ENCODE data around the gene C16orf96. TPM values are rescaled to one million over a fixed set of nuclear protein-coding genes. Genes with fewer than 3 reads are reported as not detected.

The C16orf96 gene
- total and polyA plus RNA-seq, 7 donors: 0.04 to 0.32 (median 0.06) TPM; not detected in 3

GRCh38 chr16:4537376-4538343 lies 18.5 kb upstream of the C16orf96 start:
- no peak for DNase-seq
- ATAC-seq: peak; percentile 28 to 57 (median 38)
- Histone ChIP-seq H3K27me3 (ENCODE audit: insufficient read depth in 3 of 3, low read length in 2 of 3) (no peaks in the 10 kb centered on the region), H3K4me1 (peaks cover 35% of the 10 kb centered on the region), H3K36me3 (ENCODE audit: insufficient read depth in 1 of 2, low read depth in 1 of 2) (peaks cover 0 to 5% of the 10 kb centered on the region in 2 donors), H3K27ac (peak overlapping the region; percentile 95), H3K4me3 (peak overlapping the region; percentile 91), H3K9me3 (peaks cover 14% of the 10 kb centered on the region)
- 12 to 17% (median 12%) methylated on average over 48 to 75 of the region's 75 CpGs for whole genome bisulfite sequencing, 3 donors
- intact Hi-C loops (cut with DNase I): no loop called here
- no peak for TF ChIP-seq CTCF (IDR thresholded peaks at IDR 0.05)

DNA sequence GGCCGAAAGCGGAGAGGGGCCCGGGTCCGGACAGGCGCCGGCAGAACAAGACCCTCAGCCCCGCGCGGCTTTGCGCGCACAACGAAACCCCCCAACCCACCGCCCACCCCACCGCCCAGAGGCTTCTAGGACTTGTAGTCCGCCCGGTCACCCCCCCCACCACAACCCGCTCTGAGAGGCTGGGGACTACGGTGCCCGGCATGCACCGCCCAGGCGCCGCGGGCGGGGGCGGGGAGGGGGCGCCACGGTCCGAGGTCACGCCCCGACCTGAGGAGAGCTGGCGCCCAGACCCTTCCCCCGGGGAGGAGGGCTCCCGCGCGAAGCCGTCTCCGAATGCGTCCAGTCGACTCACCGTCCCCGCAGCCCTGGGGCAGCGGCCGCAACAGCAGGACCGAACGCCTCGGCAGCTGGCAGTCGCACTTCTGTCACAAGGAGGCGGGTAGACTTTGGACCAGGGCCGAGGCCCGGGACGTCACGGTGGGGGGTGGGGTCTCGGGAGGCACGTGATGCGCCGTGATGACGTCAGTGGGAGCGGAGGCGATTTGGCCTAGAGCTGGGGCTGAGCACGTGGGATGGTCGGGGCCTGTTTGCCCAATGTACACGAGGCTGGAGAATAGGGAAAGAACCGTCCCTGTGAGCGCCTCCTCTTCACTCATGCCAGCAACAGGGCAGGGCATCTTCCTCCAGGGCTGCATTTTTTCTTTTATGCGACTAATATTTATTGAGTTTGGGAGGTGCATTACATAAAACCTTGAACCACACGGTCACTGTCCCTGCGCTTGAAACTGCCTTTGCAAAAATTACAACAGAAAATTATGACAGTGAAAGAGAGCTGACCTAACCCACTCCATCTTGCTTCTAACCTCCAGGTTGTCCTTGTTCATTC lies 17.5 kb upstream of the C16orf96 start, which contains the start of gene CDIP1:
Gene CDIP1 (minus strand): TSS at position 424 of the 886 bp plus-strand sequence. CDS start 24,643 bp downstream, outside the sequence.
- H3K9me3 ChIP-seq: peaks cover 14% of the 10 kb centered on the region
- H3K4me1 ChIP-seq: peaks cover 27% of the 10 kb centered on the region
- ATAC-seq (peak; percentile 95 to 96 (median 95)), DNase-seq (peak; percentile 98 to 99)
- H3K27ac ChIP-seq: peak within 1 kb of the TSS; percentile 95
- no peaks in the 10 kb centered on the region for H3K27me3 ChIP-seq (ENCODE audit: insufficient read depth in 3 of 3, low read length in 2 of 3)
- no peak for TF ChIP-seq CTCF (IDR thresholded peaks at IDR 0.05)
- H3K4me3 ChIP-seq: peak within 1 kb of the TSS; percentile 91
- H3K36me3 ChIP-seq (ENCODE audit: insufficient read depth in 1 of 2, low read depth in 1 of 2): no peaks in the 10 kb centered on the region
- intact Hi-C loops (cut with DNase I): no loop called here
- WGBS, 3 donors: 5% methylated on average over 58 to 67 of the region's 67 CpGs

DNA sequence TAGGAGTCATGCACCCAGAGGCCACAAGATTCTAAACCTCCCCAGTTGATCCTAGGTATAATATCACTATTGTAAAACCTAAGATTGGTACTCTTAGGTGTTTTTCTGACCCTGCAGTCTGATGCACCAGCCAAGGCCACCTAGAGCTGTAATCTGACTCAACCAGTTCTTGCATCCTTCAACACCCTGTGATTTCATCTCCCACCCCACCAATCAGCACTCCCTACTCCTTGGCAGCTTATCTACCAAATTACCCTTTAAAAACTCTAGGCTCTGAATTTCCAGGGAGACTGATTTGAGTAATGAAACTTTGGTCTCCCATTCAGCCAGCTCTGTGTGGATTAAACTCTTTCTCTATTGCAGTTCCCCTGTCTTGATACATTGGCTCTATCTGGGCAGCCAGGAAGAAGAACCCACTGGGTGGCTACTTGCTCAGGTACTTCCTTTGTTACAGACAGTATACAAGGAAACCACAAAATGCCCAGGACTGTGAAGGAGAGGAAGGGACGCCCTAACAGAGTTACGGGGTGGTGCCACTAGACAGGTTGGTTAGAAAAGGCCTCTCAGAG lies 16.3 kb upstream of the C16orf96 start:
- H3K9me3 ChIP-seq: peaks cover 14% of the 10 kb centered on the region
- intact Hi-C loops (cut with DNase I): no loop called here
- H3K27me3 ChIP-seq (ENCODE audit: insufficient read depth in 3 of 3, low read length in 2 of 3): no peaks in the 10 kb centered on the region
- no peak for TF ChIP-seq CTCF (IDR thresholded peaks at IDR 0.05)
- ATAC-seq (no peak), DNase-seq (no peak)
- H3K36me3 ChIP-seq (ENCODE audit: insufficient read depth in 1 of 2, low read depth in 1 of 2): no peaks in the 10 kb centered on the region
- peaks cover 21% of the 10 kb centered on the region for H3K4me1 ChIP-seq
- H3K4me3 ChIP-seq: no peak overlapping the region
- WGBS, 3 donors: 95 to 100% (median 98%) methylated on average over 2 of the region's 2 CpGs
- no peak overlapping the region for H3K27ac ChIP-seq

DNA sequence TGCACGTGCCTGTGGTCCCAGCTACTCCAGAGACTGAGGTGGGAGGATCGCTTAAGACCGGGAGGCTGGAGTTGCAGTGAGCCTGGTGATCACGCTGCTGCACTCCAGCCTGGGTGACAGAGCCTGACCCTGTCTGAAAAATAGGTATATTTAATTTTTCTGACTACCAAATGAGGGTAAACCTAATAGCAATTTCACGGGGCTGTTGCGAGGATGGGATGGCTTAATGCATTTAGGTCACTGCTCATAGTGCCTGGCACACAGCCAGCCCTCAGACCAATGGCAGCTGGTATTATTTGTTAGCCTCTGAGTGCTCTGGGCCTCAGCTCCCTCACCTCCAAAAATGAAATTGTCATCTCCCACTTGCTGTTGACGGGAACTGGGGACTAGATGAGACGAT lies 11.7 kb upstream of the C16orf96 start:
- TF ChIP-seq CTCF (IDR thresholded peaks at IDR 0.05): no peak
- no peak overlapping the region for H3K27ac ChIP-seq
- H3K27me3 ChIP-seq (ENCODE audit: insufficient read depth in 3 of 3, low read length in 2 of 3): no peaks in the 10 kb centered on the region
- no peaks in the 10 kb centered on the region for H3K36me3 ChIP-seq (ENCODE audit: insufficient read depth in 1 of 2, low read depth in 1 of 2)
- peaks cover 8% of the 10 kb centered on the region for H3K9me3 ChIP-seq
- intact Hi-C loops (cut with DNase I): no loop called here
- no peak for ATAC-seq
- no peaks in the 10 kb centered on the region for H3K4me1 ChIP-seq
- H3K4me3 ChIP-seq: no peak overlapping the region
- WGBS, 3 donors: 61 to 68% (median 67%) methylated on average over 8 of the region's 8 CpGs
- no peak for DNase-seq

All from psoas muscle (tissue), 8 donors.